K562 (cell line): ENCODE measurements around the gene DDAH2. TPM values are rescaled to one million over a fixed set of nuclear protein-coding genes. Genes with fewer than 3 reads are reported as not detected.

Source experiments
- CBFB ChIP-seq: sonication (generic); formaldehyde crosslinking; IDR thresholded peaks from 2 replicates; pipeline ENCODE4 v1.4.0; 2020; ENCODE audit warnings: mild to moderate bottlenecking, missing genetic modification reagents
- CEBPG ChIP-seq, 3 experiments: fragments of 200-800 bp in 1 of 3; sonication (Bioruptor generic) in 1 of 3; sonication (generic) in 1 of 3; formaldehyde crosslinking in 1 of 3; IDR thresholded peaks in 2 of 3; conservative IDR thresholded peaks in 1 of 3; 2 replicates each; pipeline versions ENCODE4 v1.6.1 to v1.8.0; 2016 to 2022; ENCODE audit warnings: missing compliant biosample characterization in 2 of 3, missing genetic modification characterization in 2 of 3, mild to moderate bottlenecking in 1 of 3, missing genetic modification reagents in 1 of 3
- CHCHD3 ChIP-seq: fragments of 250-450 bp; sonication (Bioruptor Pico); IDR thresholded peaks from 2 replicates; pipeline ENCODE4 v2.1.2; 2022; ENCODE audit warnings: mild to moderate bottlenecking
- CREB1 ChIP-seq, 2 experiments: sonication (generic) in 1 of 2; formaldehyde crosslinking in 1 of 2; IDR thresholded peaks; 2 replicates each; pipeline versions ENCODE4 v1.6.1 to v1.8.0; 2012 to 2022; ENCODE audit warnings: inconsistent platforms in 1 of 2, mild to moderate bottlenecking in 1 of 2, missing genetic modification reagents in 1 of 2, moderate library complexity in 1 of 2
- GABPB2 ChIP-seq: fragments of 250-450 bp; sonication (Bioruptor Pico); conservative IDR thresholded peaks from 2 replicates; pipeline ENCODE4 v1.5.1; 2021; ENCODE audit warnings: mild to moderate bottlenecking
- HDAC8 ChIP-seq: fragments of 450-650 bp; IDR thresholded peaks from 2 replicates; pipeline ENCODE4 v1.6.1; 2016; ENCODE audit warnings: mild to moderate bottlenecking, missing genetic modification characterization, moderate library complexity, missing compliant biosample characterization
- KLF1 ChIP-seq: fragments of 450-650 bp; IDR thresholded peaks from 2 replicates; pipeline ENCODE4 v1.6.1; 2016; ENCODE audit warnings: missing genetic modification characterization, missing compliant biosample characterization
- KLF13 ChIP-seq: fragments of 450-650 bp; IDR thresholded peaks from 2 replicates; pipeline ENCODE4 v1.6.1; 2016; ENCODE audit warnings: missing genetic modification characterization, low read depth, mild to moderate bottlenecking, missing compliant biosample characterization, moderate library complexity, borderline replicate concordance
- MAZ ChIP-seq, 2 experiments: fragments of 450-650 bp in 1 of 2; sonication (generic) in 1 of 2; formaldehyde crosslinking; IDR thresholded peaks in 1 of 2; conservative IDR thresholded peaks in 1 of 2; 2 replicates each; pipeline versions ENCODE4 v1.4.0 to v1.5.0; 2020; ENCODE audit warnings: mild to moderate bottlenecking in 1 of 2, missing genetic modification reagents in 1 of 2
- NR2C2 ChIP-seq, 2 experiments: fragments of 200-800 bp in 1 of 2; sonication (Bioruptor generic) in 1 of 2; sonication (generic) in 1 of 2; formaldehyde crosslinking in 1 of 2; IDR thresholded peaks; 2 replicates each; pipeline versions ENCODE4 v1.6.1 to v1.8.0; 2016 to 2022; ENCODE audit warnings: mild to moderate bottlenecking in 1 of 2, missing compliant biosample characterization in 1 of 2, missing genetic modification characterization in 1 of 2, missing genetic modification reagents in 1 of 2
- NRF1 ChIP-seq, 2 experiments: fragments of 450-650 bp; IDR thresholded peaks in 1 of 2; conservative IDR thresholded peaks in 1 of 2; 2 replicates each; pipeline ENCODE4 v1.6.1; 2014; ENCODE audit warnings: mild to moderate bottlenecking in 2 of 2
- PBX2 ChIP-seq, 2 experiments: IDR thresholded peaks in 1 of 2; conservative IDR thresholded peaks in 1 of 2; 2 replicates each; pipeline ENCODE4 v1.6.1; 2016; ENCODE audit warnings: low read depth in 2 of 2, mild to moderate bottlenecking in 1 of 2, missing compliant biosample characterization in 1 of 2, missing genetic modification characterization in 1 of 2, moderate library complexity in 1 of 2
- PHF8 ChIP-seq: fragments of 200-600 bp; sonication (generic); IDR thresholded peaks from 2 replicates; pipeline ENCODE4 v1.6.1; 2012; ENCODE audit warnings: mixed run types, mild to moderate bottlenecking, inconsistent platforms, low read length, moderate library complexity, borderline replicate concordance
- SMAD1 ChIP-seq: fragments of 150-350 bp; IDR thresholded peaks from 2 replicates; pipeline ENCODE4 v1.6.1; 2014; ENCODE audit warnings: low read length, low read depth; ENCODE audit not compliant: partially characterized antibody
- SMAD3 ChIP-seq: fragments of 450-650 bp; formaldehyde crosslinking; conservative IDR thresholded peaks from 2 replicates; pipeline ENCODE4 v1.4.0; 2020; ENCODE audit warnings: mild to moderate bottlenecking
- TBL1XR1 ChIP-seq, 2 experiments: IDR thresholded peaks; 2 replicates each; pipeline ENCODE4 v1.6.1; 2012; ENCODE audit warnings: improper control_type of control experiment in 2 of 2, low read length in 2 of 2, mild to moderate bottlenecking in 1 of 2
- ZFPM2 ChIP-seq: fragments of 250-450 bp; sonication (Bioruptor Pico); IDR thresholded peaks from 2 replicates; pipeline ENCODE4 v1.5.1; 2022; ENCODE audit warnings: mild to moderate bottlenecking
- polyA plus RNA-seq, 8 experiments: library from polyadenylated mRNA; depleted of rRNA in 4 of 8; stranded (reverse) in 5 of 8; unstranded in 3 of 8; fragments of >200 nt; fragmentation: Nextera tagmentation in 2 of 8; fragmentation: Illumina TruSeq in 1 of 8; extraction: Ambion mirVana in 2 of 8; extraction: Trizol in 1 of 8; gene quantifications; 2 replicates each; pipeline versions ENCODE4 v1.2.1 to v1.2.3, GENCODE V29; 2011 to 2014; ENCODE audit warnings: inconsistent platforms in 1 of 8, missing spikeins in 1 of 8
- total RNA-seq, 7 experiments: library from RNA; depleted of rRNA in 6 of 7; stranded (reverse); fragments of >200 nt in 6 of 7; fragmentation: Illumina TruSeq in 2 of 7; extraction: Trizol in 2 of 7; gene quantifications; 2 replicates each; pipeline versions ENCODE4 v1.2.1 to v1.2.3, GENCODE V29; 2011 to 2021; ENCODE audit warnings: low replicate concordance in 1 of 7
- TF ChIP-seq, protein P1 (sequence below): IDR thresholded peaks from 2 replicates; pipeline ENCODE4 v1.6.1; 2012; ENCODE audit warnings: low read depth, low read length, improper control_type of control experiment, borderline replicate concordance
- TF ChIP-seq, protein P2 (sequence below): sonication (generic); formaldehyde crosslinking; IDR thresholded peaks from 2 replicates; pipeline ENCODE4 v1.9.0; 2022; ENCODE audit warnings: mild to moderate bottlenecking, missing genetic modification reagents

The DDAH2 gene
- total and polyA plus RNA-seq, 9 of the 15 experiments (the other 6 are each of a cell fraction or from before 2014, with no cell fraction given) = 1.8 to 45.4 (median 21.4) TPM

GRCh38 chr6:31739639-31740396 is 10.7 kb upstream of the DDAH2 start, which contains the start of gene MSH5 (continued):
- no peak for TF ChIP-seq PBX2 (CRISPR knock-in tag; IDR thresholded peaks at IDR 0.05; ENCODE audit: low read depth)
- TF ChIP-seq PBX2 (tag; conservative IDR thresholded peaks at IDR 0.05; ENCODE audit: low read depth) = peak; percentile 66
- TF ChIP-seq CEBPG (CRISPR knock-in tag; IDR thresholded peaks at IDR 0.05) = peak; percentile 63; the same call in 1 of the 2 replicates
- no peak for TF ChIP-seq CEBPG (tag; conservative IDR thresholded peaks at IDR 0.05 in 1 of 2, IDR thresholded peaks at IDR 0.05 in 1 of 2)
- TF ChIP-seq SMAD3 = peak; percentile 51; the same call in 1 of the 2 replicates
- TF ChIP-seq SMAD1 = peak; percentile 85
- TF ChIP-seq KLF1 (tag) = peak; percentile 98
- TF ChIP-seq NRF1 (conservative IDR thresholded peaks at IDR 0.05 in 1 of 2, IDR thresholded peaks at IDR 0.05 in 1 of 2) = peak; percentile 99
- peak; percentile 64 to 72 for TF ChIP-seq MAZ (CRISPR knock-in tag; conservative IDR thresholded peaks at IDR 0.05 in 1 of 2, IDR thresholded peaks at IDR 0.05 in 1 of 2)
- TF ChIP-seq, protein P1, sequence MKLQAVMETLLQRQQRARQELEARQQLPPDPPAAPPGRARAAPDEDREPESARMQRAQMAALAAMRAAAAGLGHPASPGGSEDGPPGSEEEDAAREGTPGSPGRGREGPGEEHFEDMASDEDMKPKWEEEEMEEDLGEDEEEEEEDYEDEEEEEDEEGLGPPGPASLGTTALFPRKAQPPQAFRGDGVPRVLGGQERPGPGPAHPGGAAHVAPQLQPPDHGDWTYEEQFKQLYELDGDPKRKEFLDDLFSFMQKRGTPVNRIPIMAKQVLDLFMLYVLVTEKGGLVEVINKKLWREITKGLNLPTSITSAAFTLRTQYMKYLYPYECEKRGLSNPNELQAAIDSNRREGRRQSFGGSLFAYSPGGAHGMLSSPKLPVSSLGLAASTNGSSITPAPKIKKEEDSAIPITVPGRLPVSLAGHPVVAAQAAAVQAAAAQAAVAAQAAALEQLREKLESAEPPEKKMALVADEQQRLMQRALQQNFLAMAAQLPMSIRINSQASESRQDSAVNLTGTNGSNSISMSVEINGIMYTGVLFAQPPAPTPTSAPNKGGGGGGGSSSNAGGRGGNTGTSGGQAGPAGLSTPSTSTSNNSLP = 0 out of 2 replicates have a peak, but pooled peaks have one; percentile 11
- TF ChIP-seq KLF13 (tag) = peak; percentile 69
- TF ChIP-seq GABPB2 (CRISPR knock-in tag) = peak; percentile 41; the same call in 1 of the 2 replicates
- peak; percentile 91 for TF ChIP-seq ZFPM2 (CRISPR knock-in tag)
- peak; percentile 78; the same call in 1 of the 2 replicates for TF ChIP-seq HDAC8
- TF ChIP-seq TBL1XR1 (IDR thresholded peaks at IDR 0.05; ENCODE audit: low read length in 2 of 2) = peak; percentile 38 to 80; a peak in 3 of 4 replicates
- peak; percentile 74; the same call in 1 of the 2 replicates for TF ChIP-seq NR2C2 (CRISPR knock-in tag; IDR thresholded peaks at IDR 0.05)
- TF ChIP-seq NR2C2 (tag; IDR thresholded peaks at IDR 0.05) = no peak
- peak; percentile 22; the same call in 1 of the 2 replicates for TF ChIP-seq CHCHD3
- TF ChIP-seq, protein P2, sequence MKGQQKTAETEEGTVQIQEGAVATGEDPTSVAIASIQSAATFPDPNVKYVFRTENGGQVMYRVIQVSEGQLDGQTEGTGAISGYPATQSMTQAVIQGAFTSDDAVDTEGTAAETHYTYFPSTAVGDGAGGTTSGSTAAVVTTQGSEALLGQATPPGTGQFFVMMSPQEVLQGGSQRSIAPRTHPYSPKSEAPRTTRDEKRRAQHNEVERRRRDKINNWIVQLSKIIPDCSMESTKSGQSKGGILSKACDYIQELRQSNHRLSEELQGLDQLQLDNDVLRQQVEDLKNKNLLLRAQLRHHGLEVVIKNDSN (CRISPR knock-in tag) = peak; percentile 88
- TF ChIP-seq CBFB (CRISPR knock-in tag) = peak; percentile 85; the same call in 1 of the 2 replicates
- peak; percentile 78 for TF ChIP-seq CREB1 (IDR thresholded peaks at IDR 0.05)
- TF ChIP-seq CREB1 (CRISPR knock-in tag; IDR thresholded peaks at IDR 0.05) = no peak
- peak; percentile 88; the same call in 1 of the 2 replicates for TF ChIP-seq PHF8
